Stimulated activated CD4-positive, alpha-beta T cell treated with anti-CD3 and anti-CD28 coated beads, Interleukin-12 subunit alpha, Interleukin-12 subunit beta, amount 100 ng/mL, for 24 hours (primary cell): ENCODE data around the gene TBXA2R.
A peak's percentile ranks its signal among the peaks of the same experiment; 100 is the strongest.

ENCODE experiments used
- DNase-seq, 2 experiments: peaks; one replicate each; pipeline ENCODE4 v3.0.0-alpha.2; 2020; ENCODE audit warnings: low read depth in 2 of 2

The TBXA2R gene

DNA sequence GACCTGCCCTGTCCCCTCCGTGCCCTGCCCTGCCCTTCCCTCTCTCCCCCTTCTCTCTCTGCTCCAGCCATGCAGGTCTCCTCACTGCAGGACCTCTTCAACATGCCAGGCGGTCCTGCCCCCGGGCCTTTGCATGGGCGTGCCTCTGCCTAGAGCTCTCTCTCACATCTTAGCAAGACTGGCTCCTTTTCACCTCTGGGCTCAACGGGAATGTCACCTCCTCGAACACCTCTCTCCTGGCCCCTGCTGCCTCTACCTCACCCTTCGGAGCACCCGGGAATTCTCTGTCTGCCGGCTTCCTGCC, 54.9 kb downstream of the TBXA2R start:
- DNase-seq, result no peak

DNA sequence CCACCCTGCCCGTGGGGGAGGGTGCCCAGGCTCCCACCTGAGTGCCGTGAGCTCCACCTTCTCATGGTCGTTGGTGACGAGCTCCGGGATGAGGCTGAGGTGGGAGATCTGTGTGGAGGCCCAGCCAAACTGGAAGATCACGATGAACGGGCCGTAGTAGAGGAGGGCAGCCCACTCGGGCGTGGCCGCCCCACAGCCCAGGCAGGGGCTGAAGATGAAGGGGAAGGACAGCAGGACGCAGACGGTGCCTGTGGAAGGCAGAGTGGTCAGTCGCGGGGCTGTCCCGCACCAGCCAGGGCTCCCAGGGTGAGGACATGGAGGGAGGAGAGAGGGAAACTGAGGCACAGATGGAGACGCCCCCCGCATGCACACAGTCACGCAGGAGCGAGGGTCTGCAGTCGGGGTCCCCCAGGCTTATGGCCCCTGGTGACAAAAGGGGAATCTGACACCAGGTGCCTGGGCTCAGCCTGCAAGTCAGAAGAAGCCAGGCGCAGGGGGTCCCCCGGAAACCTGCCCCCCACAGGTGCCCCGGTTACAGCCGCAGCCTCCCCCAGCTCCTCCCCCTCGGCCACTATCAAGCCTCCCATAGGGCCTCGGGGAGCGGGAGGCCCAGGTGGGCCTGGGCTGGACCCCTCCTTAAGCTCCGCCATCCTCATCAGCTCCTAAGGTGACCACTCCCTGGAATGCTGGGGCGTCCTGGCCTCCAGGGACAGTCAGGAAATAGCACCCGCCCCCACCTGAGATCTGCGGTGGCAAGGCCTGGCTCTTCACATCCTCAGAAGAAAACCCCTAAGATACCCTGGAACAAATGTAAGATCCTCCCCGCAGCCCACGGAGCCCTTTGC, 55.5 kb downstream of the TBXA2R start:
- DNase-seq, result no peak

DNA sequence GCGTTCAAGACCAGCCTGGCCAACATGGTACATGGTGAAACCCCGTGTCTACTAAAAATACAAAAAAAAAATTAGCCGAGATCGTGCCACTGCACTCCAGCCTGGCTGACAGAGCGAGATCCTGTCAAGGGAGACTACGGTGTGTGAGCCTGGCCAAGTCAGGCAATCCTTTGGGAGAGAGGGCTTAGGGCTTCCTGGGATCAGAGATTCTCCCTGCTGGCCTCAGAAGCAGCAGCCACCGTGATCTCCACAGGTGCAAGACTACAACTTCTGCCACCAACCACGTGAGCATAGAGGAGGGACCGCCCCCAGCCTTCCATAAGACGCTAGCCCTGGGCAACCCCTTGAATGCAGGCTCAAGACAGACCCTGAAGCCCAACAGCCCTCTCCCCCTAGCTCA, 56.9 kb downstream of the TBXA2R start:
- DNase-seq, result no peak

DNA sequence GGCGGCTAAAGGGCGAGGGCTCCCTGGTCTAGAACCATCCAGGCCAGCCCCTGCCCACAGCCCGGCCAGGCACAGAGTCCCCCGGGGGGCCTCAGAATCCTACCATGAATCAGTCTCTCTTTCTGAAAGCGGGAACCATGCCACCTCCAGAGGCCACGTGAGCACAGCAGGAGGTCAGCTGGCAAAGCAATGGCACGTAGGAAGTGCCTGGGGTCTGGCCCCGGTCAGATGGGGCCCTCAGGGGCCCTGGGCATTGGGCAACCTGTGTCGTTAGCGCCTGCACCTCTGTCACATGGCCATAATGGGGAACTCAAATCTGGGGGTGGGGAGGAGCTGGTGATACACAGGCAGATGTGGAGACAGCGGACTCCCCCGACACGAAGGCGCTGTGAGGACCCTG, 58.1 kb downstream of the TBXA2R start:
- DNase-seq, result no peak

DNA sequence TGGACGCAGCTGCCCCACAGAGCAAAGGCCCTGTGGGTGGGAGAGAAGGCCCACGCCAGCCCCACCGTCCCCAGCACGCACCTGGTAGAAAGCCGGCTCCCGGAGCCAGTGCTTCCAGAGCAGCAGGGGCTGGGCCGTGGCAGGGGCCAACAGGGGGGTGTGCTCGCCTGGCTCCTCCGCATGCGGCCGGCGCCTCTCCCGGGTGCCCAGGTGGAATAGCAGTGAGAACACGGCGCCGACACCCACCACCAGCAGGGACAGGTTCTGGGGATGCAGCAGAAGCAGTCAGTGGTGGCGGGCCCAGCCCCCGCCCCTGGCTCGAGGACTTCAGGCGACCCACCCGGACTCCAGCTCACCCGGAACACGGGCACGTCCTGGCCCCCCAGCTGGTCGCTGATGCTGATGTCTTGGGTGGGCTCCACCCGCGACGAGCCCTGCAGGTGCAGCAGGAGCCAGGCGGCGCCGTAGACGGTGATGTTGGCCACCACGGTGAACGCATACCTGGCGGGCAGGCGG, 58.9 kb downstream of the TBXA2R start:
- no peak for DNase-seq

DNA sequence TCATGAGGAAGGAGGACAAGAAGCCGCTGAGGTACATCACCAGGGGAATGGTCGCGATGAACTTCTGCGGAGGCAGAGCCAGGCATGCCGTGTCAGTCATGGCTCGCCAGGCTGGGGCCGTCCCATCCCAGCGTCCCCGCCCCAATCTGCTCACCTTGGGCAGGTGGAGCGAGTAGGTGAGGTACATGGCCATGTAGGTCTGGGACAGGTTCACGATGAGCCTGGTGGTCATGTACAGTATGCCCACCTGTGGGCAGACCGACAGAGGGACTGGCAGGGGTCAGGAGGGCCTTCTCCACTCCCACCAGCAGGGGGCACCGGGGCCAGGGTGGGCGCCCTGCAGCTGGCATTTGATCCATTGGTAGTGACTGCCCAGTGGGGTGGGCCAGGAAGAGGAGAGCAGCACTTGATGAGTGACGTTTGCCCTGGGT, 59.4 kb downstream of the TBXA2R start:
- DNase-seq, result no peak

DNA sequence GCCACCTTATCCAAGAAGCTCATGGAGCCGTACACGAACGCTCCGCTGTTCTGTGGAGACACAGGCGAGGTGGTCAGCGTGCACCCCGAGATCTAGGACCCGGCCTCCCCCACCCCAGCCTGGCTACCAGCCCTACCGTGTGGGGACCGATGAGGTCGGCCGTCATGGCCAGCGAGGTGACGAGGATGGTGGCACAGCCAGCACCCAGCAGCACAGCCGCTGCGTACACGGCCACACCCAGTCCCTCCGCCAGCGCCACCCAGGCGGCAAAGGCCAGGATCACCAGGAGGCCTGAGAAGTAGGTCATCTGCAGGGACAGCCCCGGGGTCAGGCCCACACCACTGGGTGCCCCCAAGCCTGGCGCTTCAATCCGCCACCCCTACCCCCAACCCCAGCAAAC, 60.6 kb downstream of the TBXA2R start:
- no peak for DNase-seq

DNA sequence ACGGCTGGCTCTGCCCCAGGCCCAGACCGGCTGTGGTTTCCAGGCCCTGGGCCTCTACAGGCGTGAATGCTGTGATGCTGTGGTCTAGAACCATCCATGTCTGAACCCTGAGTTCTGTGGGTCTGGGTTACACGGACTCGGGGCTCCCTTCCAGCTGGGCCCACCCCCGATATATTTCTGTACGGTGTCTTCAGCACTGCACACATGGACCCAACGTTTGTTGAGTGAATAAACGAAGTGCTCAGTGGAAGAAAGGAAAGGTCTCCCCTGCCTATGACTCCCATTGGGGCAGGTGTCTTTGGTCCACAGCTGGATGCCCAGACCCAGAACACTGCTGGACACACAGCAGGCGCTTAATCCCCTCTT, 61.0 kb downstream of the TBXA2R start:
- no peak for DNase-seq

DNA sequence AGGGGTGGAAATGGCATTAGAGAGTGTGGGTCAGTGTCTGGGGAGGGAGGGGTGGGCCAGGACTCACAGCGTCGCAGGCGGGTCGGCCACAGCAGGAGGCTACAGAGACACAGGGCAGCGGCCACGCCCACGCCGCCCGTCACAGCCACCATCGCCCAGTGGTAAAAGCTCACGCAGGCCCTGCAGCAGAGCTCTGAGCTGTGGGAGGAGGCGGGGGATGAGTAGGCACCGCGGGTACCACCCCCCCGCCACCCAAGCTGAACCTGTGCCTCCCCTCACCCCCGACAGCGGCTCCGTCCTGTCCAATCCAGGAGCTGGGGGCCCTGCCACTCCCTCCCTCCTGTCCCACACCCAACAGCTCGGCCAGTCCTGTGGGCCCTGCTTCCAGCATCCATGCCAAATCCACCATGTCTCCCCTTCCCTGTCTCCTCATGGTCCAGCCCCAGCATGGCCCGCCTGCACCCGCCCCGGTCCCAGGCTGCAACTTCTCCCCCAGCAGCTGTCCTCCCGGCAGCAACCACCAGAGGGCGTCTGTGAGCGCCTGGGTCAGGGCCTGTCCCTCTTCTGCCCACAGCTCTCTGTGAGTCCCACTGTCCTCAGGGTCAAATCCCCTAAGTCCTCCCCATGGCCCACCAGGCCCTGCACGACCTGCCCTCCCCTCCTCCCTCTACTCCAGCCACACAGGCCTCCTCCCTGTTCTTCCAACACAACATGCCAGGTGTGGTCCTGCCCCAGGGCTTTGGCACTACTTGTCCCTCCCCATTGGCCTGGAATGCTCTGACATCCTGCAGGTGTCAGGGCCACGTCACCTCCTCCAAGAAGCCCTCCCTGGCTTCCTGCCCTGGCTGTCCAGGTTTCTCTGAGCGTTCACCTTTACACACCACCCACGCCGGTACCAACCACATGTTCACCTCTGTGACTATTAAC, 61.7 kb downstream of the TBXA2R start:
- DNase-seq, result peak; percentile 57 to 79
